H1 (cell line): ENCODE measurements around the gene MEF2A.

ENCODE experiments used
- KDM1A ChIP-seq: fragments of 200-600, 300-600 bp; sonication (generic); IDR thresholded peaks from 2 replicates; pipeline ENCODE4 v1.7.1; 2016; ENCODE audit warnings: mild to moderate bottlenecking, low read length, borderline replicate concordance
- PHF8 ChIP-seq: fragments of 200-600 bp; sonication (generic); conservative IDR thresholded peaks from 2 replicates; pipeline ENCODE4 v1.7.1; 2012; ENCODE audit warnings: low read depth, mild to moderate bottlenecking, inconsistent platforms, low read length, moderate library complexity
- POLR2A ChIP-seq, 2 experiments: IDR thresholded peaks; 1 replicate in 1 of 2; 2 replicates in 1 of 2; pipeline ENCODE4 v1.6.1; 2011; ENCODE audit warnings: low read depth in 2 of 2, low read length in 2 of 2, mild to moderate bottlenecking in 2 of 2; ENCODE audit errors: control extremely low read depth in 1 of 2
- RFX5 ChIP-seq: IDR thresholded peaks from 2 replicates; pipeline ENCODE4 v1.6.1; 2011; ENCODE audit warnings: low read depth, low read length, improper control_type of control experiment, borderline replicate concordance
- TAF7 ChIP-seq: optimal IDR thresholded peaks from 2 replicates; pipeline ENCODE3; 2011; ENCODE audit warnings: low read depth, mild to moderate bottlenecking, inconsistent platforms, low read length, moderate library complexity, borderline replicate concordance
- TF ChIP-seq, protein P1 (sequence below): IDR thresholded peaks from 2 replicates; pipeline ENCODE4 v1.6.1; 2012; ENCODE audit warnings: low read length, inconsistent platforms
- TF ChIP-seq, protein P2 (sequence below), 3 experiments: IDR thresholded peaks; 1 replicate in 2 of 3; 2 replicates in 1 of 3; pipeline versions ENCODE4 v1.5.1 to v1.6.1; 2011; ENCODE audit warnings: low read length in 3 of 3, mild to moderate bottlenecking in 3 of 3, inconsistent platforms in 2 of 3, low read depth in 1 of 3, moderate library complexity in 1 of 3; ENCODE audit not compliant: insufficient read depth in 1 of 3; ENCODE audit errors: control extremely low read depth in 1 of 3

DNA sequence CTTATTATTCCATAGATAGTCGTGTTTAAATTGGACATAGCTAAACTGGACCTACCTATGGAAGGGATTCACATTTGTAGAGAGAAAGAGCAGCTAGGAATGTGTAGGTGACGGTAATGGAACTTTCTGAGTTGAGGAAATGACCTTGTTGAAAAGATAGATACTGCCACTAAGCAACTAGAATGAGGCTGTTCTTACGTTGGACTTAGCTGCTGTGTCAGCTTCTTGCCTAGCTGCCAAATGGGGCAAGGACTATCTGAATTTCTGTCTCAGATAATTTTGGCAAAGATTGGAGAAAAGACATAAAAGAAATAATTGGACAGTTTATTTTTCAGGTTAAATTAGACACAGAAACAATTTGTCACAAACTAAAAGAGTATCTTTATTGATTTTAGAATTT, 68.8 kb downstream of the MEF2A start:
- TF ChIP-seq RFX5 = no peak
- TF ChIP-seq PHF8 = no peak
- no peak for TF ChIP-seq KDM1A
- TF ChIP-seq, protein P1, sequence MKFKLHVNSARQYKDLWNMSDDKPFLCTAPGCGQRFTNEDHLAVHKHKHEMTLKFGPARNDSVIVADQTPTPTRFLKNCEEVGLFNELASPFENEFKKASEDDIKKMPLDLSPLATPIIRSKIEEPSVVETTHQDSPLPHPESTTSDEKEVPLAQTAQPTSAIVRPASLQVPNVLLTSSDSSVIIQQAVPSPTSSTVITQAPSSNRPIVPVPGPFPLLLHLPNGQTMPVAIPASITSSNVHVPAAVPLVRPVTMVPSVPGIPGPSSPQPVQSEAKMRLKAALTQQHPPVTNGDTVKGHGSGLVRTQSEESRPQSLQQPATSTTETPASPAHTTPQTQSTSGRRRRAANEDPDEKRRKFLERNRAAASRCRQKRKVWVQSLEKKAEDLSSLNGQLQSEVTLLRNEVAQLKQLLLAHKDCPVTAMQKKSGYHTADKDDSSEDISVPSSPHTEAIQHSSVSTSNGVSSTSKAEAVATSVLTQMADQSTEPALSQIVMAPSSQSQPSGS = no peak
- TF ChIP-seq, protein P2, sequence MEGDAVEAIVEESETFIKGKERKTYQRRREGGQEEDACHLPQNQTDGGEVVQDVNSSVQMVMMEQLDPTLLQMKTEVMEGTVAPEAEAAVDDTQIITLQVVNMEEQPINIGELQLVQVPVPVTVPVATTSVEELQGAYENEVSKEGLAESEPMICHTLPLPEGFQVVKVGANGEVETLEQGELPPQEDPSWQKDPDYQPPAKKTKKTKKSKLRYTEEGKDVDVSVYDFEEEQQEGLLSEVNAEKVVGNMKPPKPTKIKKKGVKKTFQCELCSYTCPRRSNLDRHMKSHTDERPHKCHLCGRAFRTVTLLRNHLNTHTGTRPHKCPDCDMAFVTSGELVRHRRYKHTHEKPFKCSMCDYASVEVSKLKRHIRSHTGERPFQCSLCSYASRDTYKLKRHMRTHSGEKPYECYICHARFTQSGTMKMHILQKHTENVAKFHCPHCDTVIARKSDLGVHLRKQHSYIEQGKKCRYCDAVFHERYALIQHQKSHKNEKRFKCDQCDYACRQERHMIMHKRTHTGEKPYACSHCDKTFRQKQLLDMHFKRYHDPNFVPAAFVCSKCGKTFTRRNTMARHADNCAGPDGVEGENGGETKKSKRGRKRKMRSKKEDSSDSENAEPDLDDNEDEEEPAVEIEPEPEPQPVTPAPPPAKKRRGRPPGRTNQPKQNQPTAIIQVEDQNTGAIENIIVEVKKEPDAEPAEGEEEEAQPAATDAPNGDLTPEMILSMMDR (IDR thresholded peaks at IDR 0.05; ENCODE audit: control extremely low read depth in 1 of 3, insufficient read depth in 1 of 3, low read depth in 1 of 3, low read length in 3 of 3) = no peak
- TF ChIP-seq POLR2A (IDR thresholded peaks at IDR 0.05; ENCODE audit: control extremely low read depth in 1 of 2, low read depth in 2 of 2, low read length in 2 of 2) = no peak
- TF ChIP-seq TAF7 = no peak
